HPDE6-E6E7 (cell line): ENCODE measurements around the gene GLT1D1.
"Not testable (repeated sequence)": the region's sequence is repeated elsewhere in the genome, so short reads cannot be mapped to it uniquely, and the experiment has no call there.

Experiments
- DNase-seq: peaks from one replicate; pipeline ENCODE4 v3.0.0; 2011; ENCODE audit warnings: missing footprints; ENCODE audit errors: extremely low spot score

Gene GLT1D1

GRCh38 chr12:128820723-128821432 lies 32.4 kb upstream of the GLT1D1 start:
- no peak for DNase-seq

DNA sequence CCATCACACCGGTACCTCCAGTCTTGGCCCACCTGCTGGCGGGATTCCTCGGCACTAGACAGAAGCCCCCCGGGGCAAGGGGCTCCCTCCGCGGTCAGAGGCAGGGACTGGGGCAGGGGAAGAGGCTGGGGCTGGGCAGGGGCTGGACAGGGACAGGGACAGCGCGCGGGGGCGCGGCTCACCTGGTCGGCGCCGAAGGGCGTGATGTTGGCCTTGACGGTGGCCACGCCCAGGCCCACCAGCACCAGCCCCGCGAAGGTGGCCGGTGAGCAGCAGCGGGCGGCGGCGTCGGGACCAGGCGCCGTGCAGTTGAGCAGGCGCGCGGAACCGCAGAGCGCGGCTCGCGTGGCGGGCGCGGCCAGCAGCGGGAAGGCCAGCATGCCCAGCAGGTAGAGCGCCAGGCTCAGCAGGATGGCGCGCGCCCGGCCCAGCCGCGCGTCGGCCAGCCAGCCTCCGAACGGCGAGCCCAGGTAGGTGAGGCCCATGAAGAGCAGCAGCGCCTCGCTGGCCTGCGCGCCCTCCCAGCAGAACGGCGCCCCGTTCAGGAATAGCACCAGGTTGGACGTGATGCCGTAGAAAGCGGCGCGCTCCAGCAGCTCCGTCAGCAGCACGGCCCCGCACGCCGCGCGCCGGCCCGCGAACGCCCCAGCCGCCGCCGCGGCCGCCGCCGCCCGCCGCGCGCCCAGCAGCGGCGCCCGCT lies 29.9 kb upstream of the GLT1D1 start:
- DNase-seq: peak; percentile 20

DNA sequence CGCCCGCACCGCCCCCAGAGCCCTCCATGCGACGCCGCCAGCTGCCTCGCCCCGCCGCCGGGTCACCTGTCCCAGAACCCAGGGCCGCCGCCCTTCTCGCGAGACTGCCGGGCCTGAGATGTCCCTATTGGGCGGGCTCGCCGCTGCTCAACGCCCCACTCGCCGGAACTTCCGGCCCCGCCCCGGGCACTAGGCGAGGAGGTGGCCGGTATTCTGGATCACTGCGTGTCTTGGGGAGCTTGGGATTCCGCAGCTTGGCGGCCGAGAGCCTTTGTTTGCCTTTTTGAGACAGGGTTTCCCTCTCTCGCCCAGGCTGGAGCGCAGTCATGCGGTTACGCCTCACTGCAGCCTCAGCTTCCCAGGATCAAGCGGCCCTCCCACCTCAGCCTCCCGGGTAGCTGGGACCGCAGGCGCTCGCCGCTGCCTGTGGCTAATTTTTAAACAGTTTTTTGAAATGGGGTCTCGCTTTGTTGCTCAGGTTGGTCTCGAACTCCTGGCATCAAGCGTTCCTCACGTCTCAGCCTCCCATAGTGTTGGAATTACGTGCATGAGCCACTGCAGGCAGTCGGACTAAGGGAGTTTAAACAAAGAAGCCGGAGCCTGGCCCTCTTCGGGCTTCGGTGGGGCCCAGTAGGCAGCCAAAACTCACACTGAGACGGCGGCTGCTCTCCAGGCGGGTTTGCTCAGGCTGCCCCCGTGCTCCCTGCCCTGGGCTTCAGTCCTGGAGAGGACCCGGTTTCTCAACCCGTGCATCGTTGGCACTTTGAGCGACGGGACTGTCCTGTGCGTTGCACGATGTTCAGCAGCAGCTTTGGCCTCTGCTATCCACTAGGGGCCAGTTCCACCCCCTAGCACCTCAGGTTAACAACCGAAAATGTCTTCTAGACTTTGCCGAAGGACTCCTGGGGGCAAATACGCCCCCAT lies 29.1 kb upstream of the GLT1D1 start, which contains the start of gene SLC15A4:
SLC15A4 (minus strand) TSS at position 43 of the 924 bp plus-strand sequence; CDS start at position 28, 15 bp downstream.
- DNase-seq: peak; percentile 97

GRCh38 chr12:128825835-128826234 lies 27.4 kb upstream of the GLT1D1 start:
- no peak for DNase-seq

GRCh38 chr12:128827724-128828123 lies 25.6 kb upstream of the GLT1D1 start:
- DNase-seq: no peak

DNA sequence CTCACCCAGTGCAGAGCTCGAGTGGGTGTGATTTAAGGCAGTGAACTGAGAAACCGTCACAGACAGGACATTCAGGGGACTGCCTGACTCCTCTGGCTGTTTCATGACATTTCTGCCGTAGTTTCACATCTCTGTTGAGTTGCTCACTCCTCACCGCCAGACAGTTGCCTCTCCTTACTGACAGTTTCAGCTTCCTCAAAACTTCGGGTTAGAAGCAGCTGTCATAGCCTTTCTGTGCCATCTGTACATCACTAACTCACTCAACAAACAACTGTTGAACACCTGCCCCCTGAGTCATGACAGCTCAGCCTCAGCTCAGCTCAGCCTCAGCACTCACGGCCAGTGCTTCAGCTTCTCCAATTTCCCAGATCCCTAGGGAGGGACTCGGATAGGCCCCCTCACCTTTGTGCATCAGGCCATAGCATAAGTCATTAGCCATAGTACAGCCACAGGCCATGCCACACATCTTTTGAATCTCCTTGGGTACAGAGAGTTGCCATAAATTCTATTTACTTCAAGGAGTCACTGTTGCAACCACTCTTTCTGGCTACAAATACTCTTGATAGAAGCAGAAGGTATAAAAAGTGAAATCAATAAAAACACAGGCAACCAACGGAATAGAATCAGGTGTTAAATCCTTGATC lies 23.3 kb upstream of the GLT1D1 start:
- DNase-seq: no peak

GRCh38 chr12:128830505-128830893 lies 22.8 kb upstream of the GLT1D1 start:
- DNase-seq: no peak

- no peak for DNase-seq
These were observed 19.9 kb upstream of the GLT1D1 start for GRCh38 chr12:128833418-128833817.

DNA sequence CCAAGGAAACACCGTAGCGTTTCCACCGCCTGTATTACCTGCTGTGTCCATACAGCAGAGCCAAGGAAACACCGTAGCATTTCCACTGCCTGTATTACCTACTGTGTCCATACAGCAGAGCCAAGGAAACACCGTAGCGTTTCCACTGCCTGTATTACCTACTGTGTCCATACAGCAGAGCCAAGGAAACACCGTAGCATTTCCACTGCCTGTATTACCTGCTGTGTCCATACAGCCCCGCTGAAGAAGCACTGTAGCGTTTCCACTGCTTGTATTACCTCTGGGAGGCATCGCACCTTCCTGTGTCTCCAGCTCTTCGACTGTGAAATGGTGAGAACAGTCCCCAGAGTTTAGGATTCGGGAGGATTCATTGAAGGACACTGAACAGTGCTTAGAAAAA lies 13.4 kb upstream of the GLT1D1 start:
- DNase-seq: not testable (repeated sequence)

DNA sequence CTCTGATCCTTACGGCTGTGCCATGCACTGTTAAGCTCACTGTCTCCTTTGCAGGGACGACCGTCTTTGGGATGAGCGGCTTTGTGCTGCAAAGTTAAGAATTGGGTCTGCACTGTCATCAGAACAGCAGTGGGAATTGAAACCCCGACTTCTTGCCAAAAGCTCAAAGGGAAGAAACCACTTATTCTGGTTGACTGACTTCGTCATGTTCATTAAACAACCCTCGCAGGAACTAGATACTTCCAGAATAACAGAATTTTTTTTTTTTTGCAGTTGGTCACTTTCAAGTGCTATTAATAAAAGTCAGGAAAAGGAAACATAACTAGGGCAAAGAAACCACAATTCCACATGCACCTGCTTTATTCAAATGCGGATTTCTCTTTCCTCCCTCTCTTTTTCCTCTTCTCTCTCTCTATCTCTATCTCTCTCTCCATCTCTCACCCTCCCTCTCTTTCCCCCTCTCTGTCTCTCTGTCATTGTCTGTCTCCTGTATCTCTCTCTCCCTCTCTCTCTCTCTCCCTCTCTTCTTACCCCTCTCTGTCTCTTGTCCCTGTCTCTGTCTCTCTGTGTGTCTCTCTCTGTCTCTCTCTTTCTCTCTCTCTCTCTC lies 12.3 kb upstream of the GLT1D1 start:
- DNase-seq: no peak

GRCh38 chr12:128842579-128842978 lies 10.7 kb upstream of the GLT1D1 start:
- DNase-seq: no peak

DNA sequence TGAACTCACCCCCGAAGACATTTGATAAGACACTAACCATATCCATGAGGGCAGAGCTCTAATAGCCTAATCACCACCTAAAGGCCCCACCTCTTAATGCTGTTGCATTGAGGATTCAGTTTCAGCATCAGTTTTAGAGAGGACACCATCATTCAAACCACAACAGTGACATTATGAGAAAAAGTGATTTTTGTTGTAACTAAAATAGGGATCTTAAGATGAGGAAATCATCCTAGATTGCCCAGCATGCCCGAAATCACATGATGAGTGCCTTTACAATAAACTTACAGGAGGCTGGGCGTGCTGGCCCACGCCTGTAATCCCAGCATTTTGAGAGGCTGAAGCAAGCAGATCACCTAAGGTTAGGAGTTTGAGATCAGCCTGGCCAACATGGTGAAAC lies 9.7 kb upstream of the GLT1D1 start:
- DNase-seq: no peak

DNA sequence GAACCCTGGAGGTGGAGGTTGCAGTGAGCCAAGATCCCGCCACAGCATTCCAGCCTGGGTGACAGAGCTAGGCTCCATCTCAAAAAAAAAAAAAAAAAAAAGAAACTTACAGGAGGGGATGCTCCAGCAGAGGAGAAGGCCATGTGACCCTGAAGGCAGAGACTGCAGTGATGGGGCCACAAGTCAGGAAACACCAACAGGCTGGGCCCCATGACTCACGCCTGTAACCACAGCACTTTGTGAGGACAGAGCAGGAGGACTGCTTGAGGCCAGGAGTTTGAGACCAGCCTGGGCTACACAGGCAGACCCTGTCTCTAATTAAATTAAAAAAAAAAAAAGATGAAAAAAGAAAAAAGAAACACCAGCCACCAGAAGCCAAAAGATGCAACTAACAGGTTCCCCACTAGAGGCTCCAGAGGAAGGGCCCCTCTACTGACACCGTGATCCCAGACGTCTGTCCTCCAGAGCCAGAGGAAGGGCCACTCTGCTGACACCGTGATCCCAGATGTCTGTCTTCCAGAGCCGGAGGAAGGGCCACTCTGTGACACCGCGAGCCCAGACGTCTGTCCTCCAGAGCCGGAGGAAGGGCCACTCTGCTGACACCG lies 9.1 kb upstream of the GLT1D1 start:
- no peak for DNase-seq

DNA sequence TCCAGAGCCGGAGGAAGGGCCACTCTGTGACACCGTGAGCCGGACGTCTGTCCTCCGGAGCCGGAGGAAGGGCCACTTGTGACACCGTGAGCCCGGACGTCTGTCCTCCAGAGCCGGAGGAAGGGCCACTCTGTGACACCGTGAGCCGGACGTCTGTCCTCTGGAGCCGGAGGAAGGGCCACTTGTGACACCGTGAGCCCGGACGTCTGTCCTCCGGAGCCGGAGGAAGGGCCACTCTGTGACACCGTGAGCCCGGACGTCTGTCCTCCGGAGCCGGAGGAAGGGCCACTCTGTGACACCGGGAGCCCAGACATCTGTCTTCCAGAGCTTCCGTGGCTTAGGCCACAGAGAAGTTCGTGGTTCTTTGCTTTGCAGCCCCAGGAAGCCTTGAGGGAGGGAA lies 6.6 kb upstream of the GLT1D1 start:
- DNase-seq: not testable (repeated sequence)

- no peak for DNase-seq
These were observed 4.9 kb upstream of the GLT1D1 start for GRCh38 chr12:128848371-128848770.

DNA sequence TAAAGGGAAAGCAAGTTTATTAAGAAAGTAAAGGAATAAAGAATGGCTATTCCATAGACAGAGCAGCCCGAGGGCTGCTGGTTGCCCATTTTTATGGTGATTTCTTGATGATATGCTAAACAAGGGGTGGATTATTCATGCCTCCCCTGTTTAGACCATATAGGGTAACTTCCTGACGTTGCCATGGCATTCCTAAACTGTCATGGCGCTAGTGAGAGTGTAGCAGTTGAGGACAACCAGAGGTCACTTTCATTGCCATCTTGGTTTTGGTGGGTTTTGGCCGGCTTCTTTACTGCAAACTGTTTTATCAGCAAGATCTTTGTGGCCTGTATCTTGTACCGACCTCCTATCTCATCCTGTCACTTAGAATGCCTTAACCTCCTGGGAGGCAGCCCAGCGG lies 3.5 kb upstream of the GLT1D1 start:
- DNase-seq: not testable (repeated sequence)

DNA sequence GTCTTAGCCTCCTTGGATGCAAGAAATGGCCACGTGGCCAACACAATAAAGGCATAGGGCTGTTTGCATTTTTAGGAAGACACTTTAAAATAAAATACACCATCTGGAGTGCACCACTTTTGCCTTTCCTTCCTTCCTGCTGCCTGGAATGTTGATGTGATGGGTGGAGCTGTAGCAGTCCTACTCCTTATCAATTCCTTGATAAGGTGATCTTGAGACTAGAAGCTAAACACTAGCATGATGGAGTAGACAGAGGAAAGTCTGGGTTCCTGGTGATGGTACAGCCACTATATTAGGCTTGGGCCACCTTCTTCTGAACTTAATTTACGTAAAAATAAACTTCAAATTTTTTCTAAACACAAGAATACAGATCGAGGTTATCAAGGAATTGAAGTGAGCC lies 2.9 kb upstream of the GLT1D1 start:
- no peak for DNase-seq

GRCh38 chr12:128851429-128851828 lies 1.8 kb upstream of the GLT1D1 start:
- not testable (repeated sequence) for DNase-seq

DNA sequence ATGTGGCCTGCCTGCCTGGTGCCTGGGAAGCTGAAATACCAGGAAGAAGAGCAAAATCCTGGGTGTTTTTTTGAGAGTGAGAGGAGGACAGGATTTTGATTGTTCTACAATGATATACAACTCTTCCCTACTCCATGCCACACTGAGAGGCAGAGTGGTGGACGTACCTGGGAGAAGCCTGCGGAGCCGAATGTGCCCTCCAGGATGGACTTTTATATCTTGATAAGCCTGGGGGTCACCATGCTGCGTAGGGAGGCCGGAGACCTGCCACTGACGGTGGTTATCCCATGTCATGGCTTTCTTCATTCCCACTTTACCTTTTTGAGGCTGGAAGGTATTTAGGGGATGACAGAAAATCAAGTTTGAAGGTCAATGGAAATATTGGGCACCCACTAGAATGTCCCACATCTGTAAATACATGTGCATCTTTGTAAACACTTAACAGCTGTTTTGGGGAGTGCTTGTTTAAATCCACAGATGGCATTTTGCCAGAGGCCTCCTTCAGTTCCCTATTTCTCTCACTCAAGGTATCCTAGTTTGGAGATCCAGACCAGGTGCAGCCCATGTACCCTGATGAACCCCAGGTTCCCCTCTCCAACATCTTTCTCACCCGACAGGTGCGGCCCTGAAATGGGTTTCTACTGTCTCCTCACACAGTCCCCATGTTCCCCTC lies 1.1 kb upstream of the GLT1D1 start:
- no peak for DNase-seq

- no peak for DNase-seq
These were observed 421 bp downstream of the GLT1D1 start for GRCh38 chr12:128853600-128854197.
